HS-5 (cell line): ENCODE measurements around the gene DIAPH2.

ENCODE experiments used
- DNase-seq: peaks from one replicate; pipeline ENCODE4 v3.0.0-alpha.2; 2012; ENCODE audit warnings: low read depth

Gene DIAPH2

GRCh38 chrX:96978906-96979305 lies 294.3 kb downstream of the DIAPH2 start:
- no peak for DNase-seq

GRCh38 chrX:96979766-96980165 lies 295.1 kb downstream of the DIAPH2 start:
- DNase-seq, result no peak

GRCh38 chrX:96982161-96982560 lies 297.5 kb downstream of the DIAPH2 start:
- DNase-seq, result no peak

GRCh38 chrX:96984538-96984937 lies 299.9 kb downstream of the DIAPH2 start:
- DNase-seq, result no peak

- no peak for DNase-seq
Observed at GRCh38 chrX:96985046-96985445, 300.4 kb downstream of the DIAPH2 start.

GRCh38 chrX:96987228-96987627 lies 302.6 kb downstream of the DIAPH2 start:
- peak; percentile 18 for DNase-seq

GRCh38 chrX:96989830-96990571 lies 305.4 kb downstream of the DIAPH2 start:
- no peak for DNase-seq

- no peak for DNase-seq
Observed at GRCh38 chrX:96994093-96994492, 309.5 kb downstream of the DIAPH2 start.

- DNase-seq, result no peak
Observed at GRCh38 chrX:96997196-96997595, 312.6 kb downstream of the DIAPH2 start.

- DNase-seq, result no peak
Observed at GRCh38 chrX:97000682-97001368, 316.2 kb downstream of the DIAPH2 start.

- DNase-seq, result no peak
Observed at GRCh38 chrX:97006167-97006566, 321.5 kb downstream of the DIAPH2 start.

- no peak for DNase-seq
Observed at GRCh38 chrX:97009391-97009790, 324.7 kb downstream of the DIAPH2 start.

- DNase-seq, result no peak
Observed at GRCh38 chrX:97011540-97011939, 326.9 kb downstream of the DIAPH2 start.

- no peak for DNase-seq
Observed at GRCh38 chrX:97016106-97016505, 331.5 kb downstream of the DIAPH2 start.

GRCh38 chrX:97021680-97022079 lies 337.0 kb downstream of the DIAPH2 start:
- DNase-seq, result peak; percentile 8

- DNase-seq, result no peak
Observed at GRCh38 chrX:97026406-97026805, 341.8 kb downstream of the DIAPH2 start.

GRCh38 chrX:97027384-97027922 lies 342.8 kb downstream of the DIAPH2 start:
- no peak for DNase-seq

- DNase-seq, result no peak
Observed at GRCh38 chrX:97030463-97030862, 345.8 kb downstream of the DIAPH2 start.

- DNase-seq, result no peak
Observed at GRCh38 chrX:97030947-97031346, 346.3 kb downstream of the DIAPH2 start.

- DNase-seq, result no peak
Observed at GRCh38 chrX:97039363-97040029, 354.9 kb downstream of the DIAPH2 start.

GRCh38 chrX:97045470-97045869 lies 360.8 kb downstream of the DIAPH2 start:
- DNase-seq, result no peak

GRCh38 chrX:97046867-97047266 lies 362.2 kb downstream of the DIAPH2 start:
- no peak for DNase-seq

- DNase-seq, result no peak
Observed at GRCh38 chrX:97050392-97050791, 365.8 kb downstream of the DIAPH2 start.
